HG03565 (cell line): ENCODE results near the gene KLC1.
A peak's percentile ranks its signal among the peaks of the same experiment; 100 is the strongest.
"Not testable (repeated sequence)": the region's sequence is repeated elsewhere in the genome, so short reads cannot be mapped to it uniquely, and the experiment has no call there.

ENCODE experiments used
- ATAC-seq: cut with Tn5 transposase; IDR thresholded peaks from one replicate; pipeline ENCODE4 v1.9.1; 2021; ENCODE audit warnings: mild to moderate bottlenecking, moderate library complexity; ENCODE audit not compliant: unreplicated experiment

KLC1 gene

DNA sequence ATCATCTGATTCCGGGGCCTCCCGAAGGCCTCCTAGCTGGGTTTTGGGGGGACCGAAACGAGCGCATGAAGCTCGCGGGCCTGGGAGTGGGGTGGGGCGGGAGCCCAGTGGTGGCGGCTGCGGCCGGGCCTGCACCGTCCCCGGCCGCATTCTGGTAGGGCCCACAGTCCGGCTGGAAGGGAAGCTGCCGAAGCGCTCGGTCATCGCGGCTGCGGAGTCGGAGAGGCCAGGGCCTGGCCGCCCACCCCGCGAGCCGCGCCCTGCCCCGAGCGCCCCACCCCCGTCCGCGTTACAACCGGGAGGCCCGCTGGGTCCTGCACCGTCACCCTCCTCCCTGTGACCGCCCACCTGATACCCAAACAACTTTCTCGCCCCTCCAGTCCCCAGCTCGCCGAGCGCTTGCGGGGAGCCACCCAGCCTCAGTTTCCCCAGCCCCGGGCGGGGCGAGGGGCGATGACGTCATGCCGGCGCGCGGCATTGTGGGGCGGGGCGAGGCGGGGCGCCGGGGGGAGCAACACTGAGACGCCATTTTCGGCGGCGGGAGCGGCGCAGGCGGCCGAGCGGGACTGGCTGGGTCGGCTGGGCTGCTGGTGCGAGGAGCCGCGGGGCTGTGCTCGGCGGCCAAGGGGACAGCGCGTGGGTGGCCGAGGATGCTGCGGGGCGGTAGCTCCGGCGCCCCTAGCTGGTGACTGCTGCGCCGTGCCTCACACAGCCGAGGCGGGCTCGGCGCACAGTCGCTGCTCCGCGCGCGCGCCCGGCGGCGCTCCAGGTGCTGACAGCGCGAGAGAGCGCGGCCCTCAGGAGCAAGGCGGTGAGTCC is at the start of gene KLC1:
Gene KLC1, plus strand, starts transcription at position 528 of the 819 bp plus-strand sequence. CDS start 25,354 bp downstream, outside the sequence.
- ATAC-seq, result peak; percentile 44

DNA sequence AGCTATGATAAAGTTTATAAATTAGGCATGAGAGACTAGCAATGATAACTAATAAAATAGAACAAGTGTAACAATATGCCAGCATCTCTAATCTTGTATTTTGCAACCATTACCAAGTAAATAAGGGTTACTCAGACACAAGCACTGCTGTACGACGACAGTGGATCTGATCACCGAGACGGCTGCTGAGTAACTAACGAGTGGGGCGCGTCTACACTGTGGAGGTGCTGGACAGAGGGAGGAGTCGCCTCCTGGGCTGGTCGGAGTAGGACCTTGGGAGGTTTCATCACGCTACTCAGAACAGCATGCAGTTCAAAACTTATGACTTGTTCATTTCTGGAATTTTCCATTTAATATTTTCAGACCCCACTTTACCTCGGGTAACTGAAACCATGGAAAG is 47.8 kb upstream of the KLC1 start:
- no peak for ATAC-seq

DNA sequence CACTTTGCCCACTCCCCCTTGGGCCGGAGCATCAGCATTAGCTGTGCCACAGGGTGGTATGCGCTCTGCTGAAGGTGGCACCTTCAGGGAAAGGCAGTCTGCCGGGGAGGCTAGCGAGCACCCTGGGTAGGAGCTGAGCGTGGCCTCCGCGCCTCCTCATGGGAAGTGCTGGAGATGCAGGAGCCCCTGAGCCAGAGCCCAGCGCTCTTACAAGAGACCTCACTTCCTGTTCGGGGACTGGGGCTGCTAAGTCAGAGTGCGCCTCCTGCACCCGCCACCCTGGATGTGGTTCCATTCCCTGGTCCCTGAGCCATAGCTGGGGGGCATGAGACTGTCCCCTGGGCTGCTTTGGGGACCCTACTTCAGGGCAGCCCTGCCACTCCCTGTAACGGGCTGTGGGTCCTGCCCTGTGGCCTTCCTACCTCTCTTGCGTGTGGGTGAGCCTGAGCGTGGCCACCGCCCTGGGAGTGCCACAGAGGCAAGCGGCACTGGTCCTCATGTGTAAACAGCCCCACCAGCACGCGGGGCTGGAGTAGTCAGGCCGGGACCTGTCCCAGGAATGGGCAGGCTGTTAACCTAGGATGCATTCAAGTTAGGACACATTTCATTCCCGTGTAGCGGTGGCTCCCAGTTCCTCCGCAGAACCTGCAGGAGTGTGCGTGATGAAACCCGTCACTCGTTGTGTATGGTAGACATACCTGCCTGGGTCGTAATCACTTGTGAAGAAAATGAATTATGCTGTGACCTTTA is 46.9 kb upstream of the KLC1 start:
- ATAC-seq, result no peak

DNA sequence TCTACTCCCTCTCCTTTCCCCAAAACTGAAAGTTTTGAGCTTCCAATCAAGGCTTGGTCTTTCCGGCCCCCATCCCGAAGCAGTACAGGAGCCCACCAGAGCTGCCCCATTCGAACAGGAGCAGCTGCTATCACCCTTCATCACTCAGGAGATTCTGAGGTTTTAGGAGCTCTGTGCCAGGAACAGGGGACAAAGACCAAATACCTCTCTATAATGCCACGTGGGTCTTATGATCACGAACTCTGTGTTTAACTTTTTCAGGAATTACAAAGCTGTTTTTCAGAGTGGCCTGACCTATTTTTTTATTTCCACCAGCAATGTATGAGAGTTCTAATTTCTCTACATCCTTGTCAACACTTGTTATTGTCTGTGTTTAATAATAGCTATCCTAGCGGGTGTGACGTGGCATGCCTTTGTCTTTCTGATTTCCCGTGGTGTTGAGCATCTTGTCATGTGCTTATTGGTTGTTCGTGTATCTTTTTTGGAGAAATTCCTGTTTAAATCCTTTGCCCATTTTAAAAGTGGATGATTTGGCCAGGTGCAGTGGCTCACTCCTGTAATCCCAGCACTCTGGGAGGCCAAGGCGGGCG is 44.6 kb upstream of the KLC1 start:
- no peak for ATAC-seq

DNA sequence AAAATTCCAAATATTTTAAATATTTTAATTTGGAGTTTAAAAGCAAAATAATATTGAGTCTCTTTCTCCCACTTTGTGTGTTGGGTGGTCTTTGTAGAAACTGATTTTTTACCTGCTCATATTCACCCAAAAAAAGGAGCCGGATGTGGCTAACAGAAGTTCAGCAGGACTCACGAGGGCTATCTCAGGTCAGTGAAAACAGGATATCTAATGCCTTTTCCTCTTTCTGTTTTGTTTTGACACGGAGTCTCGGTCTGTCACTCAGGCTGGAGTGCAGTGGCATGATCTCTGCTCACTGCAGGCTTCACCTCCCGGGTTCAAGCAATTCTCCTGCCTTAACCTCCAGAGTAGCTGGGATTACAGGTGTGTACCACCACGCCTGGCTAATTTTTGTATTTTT is 35.4 kb upstream of the KLC1 start:
- peak; percentile 90 for ATAC-seq

DNA sequence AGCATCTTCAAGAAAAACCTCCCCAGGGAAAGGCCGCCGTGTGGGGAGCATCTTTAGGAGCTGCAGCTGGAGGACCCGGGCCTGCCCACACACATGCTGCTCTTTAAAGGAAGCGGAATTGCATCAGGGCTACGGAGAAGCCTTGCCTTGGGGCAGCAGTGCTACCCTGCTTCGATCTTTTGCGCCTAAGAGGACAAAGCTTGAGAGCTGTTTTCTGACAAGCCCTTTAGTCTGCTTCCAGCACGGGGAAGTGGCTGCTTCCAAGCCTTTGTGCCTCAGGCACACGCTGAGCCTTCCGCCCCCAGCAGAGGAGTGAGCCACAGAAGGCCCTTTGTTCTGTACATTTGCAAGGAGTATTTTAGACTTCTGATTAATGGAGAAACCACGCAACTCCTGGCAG is 34.7 kb upstream of the KLC1 start:
- no peak for ATAC-seq

DNA sequence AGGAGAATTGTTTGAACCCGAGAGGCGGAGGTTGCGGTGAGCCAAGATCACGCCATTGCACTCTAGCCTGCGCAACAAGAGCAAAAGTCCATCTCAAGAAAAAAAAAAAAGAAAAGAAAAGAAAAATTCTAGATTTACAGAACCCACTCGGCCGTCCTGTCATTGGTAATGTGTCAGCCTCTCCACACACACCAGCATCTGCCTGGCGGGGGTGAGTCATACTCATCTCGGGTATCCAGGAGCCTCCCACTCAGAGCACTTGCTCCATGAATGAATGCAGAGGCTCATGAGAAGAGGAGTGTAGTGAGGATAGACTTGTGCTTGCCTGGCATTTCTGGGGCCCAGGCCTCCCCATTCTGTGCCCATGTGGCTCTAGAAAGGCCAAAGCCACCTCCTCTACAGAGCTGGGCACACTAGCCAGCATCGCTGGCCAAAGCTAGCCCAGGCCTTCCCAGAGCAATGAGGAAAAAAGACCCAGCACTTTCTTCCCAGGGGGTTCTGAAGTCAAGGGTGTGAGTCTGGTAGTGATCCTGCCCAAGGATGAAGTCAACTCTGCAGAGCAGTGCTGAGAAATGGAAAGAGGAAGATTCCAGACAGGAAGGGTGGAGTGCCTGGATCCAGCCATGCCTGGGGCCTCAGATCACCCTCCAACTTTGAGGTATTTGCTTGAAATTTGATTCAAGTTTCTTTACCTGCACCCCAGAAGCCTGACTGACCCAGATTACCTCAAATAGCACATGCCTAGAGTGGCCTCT is 31.2 kb upstream of the KLC1 start:
- ATAC-seq, result no peak

DNA sequence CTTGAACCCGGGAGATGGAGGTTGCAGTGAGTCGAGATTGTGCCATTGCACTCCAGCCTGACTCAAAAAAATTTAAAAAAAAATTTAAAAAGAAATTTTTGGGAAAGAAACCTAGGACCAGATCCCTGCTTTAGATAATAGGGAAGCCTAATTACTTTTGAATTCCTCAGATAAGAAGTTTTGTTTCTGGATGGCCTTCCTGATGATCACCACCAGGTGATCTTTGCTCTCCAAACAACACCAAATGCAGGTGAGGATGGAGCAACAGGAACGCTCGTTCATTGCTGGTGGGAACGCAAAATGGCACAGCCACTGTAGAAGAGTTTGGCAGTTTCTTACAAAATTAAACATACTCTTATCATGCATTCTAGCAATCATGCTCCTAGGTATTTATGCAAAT is 28.5 kb upstream of the KLC1 start:
- ATAC-seq, result no peak

DNA sequence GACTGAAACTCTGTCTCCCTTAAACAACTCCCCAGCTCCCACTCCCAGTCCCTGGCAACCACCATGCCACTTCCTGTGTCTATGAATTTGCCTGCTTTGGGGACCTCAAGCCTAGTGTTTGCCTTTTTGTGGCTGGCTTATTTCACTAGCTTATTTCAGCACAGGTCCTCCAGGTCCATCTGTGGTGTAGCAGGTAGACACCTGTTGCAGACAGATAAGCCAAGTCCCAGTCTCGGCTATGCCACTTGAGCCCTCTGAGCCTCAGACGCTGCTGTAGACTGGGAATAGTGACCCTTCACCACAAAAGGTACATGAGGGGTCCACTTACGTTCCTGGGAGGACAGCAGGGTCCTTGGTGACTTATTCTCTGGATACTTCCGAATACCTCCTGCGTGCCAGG is 24.4 kb upstream of the KLC1 start:
- ATAC-seq, result no peak

DNA sequence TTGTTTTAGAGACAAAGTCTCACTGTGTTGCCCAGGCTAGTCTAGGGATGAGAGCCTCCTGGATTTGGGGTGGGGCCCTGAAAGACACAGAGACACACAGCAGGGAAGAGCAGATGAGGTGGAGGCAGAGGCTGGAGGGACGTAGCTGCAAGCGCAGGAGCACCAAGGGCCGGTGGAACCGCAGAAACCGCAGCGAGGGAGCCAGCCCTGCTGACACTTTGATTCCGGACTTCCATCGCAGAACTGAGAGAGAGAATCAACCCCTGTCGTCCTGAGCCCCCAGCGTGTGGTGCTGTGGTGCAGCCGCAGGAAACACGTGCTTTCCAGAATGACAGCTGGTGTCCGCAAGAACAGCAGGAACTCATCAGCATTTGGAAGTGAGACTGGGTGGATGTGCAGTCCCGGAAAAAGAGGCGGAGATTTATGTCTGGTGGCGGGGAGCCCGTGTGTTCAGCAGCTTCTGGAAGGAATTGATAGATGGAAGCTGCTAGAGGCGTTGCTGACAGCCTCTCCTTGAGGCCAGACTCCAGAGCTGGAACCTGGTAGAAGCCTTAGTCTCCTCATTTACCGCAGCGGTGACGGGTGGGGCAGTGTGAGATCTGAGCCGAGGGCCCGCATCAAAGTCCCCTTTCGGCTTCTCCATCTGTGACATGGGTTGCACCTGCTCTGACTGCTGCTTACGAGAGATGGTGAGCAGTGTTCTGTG is 21.9 kb upstream of the KLC1 start:
- no peak for ATAC-seq

DNA sequence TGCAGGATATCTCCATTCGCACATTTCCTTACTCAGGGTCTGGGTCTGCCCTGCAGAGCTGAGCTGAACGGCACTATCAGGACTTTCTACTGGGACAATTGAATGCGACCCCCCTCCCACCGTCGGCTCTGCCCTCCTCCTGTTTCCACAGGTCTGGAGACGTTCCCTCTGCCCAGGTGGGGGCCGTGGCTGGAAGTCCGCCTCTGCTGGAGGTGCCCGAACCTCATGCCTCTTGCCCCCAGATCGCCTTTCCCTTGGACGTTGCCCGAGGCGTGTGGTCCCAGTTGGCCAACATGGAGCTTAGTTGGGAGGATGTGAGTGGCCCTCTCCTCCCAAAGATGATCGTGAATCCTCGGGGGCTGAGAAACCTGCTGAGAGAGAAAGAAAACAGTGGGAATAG is 21.2 kb upstream of the KLC1 start:
- ATAC-seq, result no peak

DNA sequence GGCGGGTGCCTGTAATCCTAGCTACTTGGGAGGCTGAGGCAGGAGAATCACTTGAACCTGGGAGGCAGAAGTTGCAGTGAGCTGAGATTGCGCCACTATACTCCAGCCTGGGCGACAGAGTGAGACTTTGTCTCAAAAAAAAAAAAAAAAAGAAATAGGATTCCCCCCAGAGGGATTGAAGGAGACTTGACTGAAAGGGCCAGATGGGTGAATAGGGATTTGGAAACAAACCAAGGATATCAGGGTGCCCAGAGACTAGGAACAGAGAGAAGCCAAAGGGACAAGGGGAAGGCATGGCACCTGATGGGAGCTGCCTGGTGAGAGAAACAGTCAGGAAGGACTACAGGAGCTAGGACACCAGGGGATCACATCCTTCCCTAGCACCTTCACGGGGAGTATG is 19.9 kb upstream of the KLC1 start:
- ATAC-seq, result not testable (repeated sequence)

DNA sequence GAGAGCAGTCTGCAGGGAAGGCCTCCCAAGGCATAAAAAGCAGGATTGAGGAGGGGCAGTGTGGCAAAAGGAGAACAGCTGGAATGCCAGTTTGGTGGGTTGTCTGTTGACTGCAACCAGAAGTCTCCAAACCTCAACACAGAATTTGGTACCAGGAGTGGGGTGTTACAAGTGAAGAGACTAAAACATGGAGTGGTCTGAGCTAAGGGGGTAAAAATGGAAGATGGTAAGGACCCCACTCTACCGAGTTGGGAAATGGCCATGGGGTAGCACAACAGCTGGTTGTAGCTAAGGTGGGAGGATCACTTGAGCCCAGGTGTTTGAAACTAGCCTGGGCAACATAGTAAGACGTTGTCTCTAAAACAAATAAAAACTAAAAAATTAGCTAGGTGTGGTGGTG is 17.8 kb upstream of the KLC1 start:
- no peak for ATAC-seq

DNA sequence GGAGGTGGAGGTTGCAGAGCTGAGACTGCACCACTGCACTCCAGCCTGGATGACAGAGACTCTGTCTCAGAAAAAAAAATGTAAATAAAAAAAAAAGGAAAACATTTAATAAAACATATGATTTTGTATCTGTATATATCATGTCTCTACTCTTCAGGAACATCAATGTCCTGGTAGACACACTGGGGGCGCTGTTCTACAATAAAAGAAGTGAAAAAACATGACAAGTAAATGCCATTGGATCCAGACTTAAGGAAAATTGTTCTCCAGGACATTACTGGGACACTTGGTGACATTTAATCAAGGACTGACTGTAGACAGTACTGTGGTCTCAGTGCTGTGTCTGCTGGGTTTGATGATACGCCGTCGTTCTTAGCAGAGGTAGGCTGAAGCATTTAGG is 15.5 kb upstream of the KLC1 start:
- no peak for ATAC-seq

DNA sequence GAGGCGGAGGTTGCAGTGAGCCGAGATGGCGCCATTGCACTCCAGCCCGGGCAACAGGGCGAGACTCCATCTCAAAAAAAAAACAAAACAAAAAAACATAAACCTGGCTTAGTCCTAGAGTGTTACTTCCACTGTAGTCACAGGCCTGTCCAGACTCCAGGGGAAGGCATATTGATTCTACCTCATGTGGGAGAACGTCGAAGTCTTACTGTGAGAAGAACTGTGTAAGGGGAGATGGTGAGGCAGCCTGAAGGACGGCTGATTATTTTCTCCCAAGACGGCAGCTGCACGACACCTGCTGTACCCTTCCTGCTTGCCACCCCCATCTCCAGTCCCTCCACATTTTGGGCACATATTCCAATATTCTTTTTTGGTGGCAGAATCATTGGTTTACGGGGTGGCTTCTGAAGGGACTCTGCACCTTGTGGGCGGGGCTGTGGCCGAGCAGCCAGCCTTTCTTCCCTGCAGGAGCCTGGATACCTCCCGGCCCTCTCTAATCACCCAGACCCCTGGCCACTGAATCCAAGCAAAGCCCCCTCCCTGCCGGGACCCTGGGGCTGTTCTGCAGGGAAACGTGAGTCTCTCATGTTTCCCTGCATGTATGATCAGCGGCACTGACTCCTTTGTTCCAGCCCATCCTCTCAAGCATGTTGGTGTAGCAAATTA is 12.2 kb upstream of the KLC1 start:
- no peak for ATAC-seq

DNA sequence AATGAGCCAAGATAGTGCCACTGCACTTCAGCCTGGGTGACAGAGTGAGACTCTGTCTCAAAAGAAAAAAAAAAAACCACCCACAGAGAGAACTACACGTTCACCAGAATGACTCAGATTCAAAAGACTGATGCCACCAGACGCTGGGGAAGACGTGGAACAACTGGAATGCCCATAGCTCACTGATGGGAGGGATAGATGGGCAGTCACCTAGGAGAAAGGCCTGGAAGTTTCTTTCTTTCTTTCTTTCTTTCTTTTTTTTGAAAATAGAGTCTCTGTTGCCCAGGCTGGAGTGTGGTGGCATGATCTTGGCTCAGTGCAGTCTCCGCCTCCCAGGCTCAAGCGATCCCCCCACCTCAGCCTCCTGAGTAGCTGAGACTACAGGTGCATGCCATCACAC is 10.0 kb upstream of the KLC1 start:
- no peak for ATAC-seq

DNA sequence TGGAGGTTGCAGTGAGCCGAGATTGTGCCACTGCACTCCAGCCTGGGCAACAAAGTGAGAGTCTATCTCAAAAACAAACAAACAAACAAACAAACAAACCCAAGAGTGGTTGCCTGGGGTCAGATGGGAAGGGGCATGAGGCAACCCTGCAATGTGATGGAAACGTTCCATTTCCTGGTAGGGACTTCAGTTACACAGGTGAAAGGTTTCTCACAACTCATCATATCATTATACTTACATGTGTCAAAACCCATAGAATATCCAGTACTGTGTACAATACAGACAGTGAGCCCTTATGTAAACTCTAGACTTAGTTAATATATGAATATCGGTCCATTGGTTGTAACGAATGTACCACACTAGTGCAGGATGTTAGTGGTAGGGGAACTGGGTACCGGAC is 7.2 kb upstream of the KLC1 start:
- no peak for ATAC-seq

DNA sequence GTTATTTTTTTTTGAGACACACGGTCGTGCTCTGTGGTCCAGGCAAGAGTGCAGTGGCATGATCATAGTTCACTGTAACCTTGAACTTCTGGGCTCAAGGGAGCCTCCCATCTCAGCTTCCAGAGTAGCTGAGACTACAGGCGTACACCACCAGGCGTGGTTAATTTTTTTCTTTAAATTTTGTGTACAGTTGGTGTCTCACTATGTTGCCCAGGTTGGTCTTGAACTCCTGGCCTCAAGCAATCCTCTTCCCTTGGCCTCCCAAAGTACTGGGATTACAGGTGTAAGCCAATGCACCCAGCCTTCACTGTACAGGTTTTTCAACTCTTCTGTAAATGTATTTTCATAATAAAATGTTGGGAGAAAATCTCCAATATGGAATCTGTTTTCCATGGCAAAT is 5.7 kb upstream of the KLC1 start:
- no peak for ATAC-seq

DNA sequence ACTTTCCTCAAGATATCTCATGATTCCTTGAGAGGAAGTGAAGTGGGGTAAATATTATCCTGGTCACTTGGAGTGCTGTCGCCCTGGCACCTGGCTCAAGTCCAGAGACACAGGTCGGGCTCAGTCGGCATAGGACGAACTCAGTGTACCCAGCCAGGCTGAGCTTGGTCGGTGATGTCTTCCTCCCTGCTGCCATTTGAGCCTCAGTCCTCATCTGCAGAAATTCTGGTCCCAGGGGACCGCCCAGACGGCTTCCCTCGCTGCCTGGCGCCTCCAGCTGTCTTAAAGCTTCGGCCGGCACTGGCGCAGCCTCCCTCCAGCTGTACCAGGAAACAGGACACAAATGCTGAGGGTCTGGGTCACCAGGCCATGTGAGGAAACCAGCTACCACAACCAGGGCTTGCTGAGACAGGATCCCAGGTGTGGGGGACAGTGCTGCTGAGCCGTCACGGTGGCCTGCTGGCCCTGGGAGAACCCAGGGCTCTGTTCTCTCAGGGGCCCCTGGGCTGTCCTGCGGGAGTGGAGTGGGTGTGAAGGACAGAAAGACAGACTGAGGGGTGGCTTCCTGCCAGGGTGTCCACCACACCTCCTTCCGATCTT is 5.0 kb upstream of the KLC1 start:
- no peak for ATAC-seq

DNA sequence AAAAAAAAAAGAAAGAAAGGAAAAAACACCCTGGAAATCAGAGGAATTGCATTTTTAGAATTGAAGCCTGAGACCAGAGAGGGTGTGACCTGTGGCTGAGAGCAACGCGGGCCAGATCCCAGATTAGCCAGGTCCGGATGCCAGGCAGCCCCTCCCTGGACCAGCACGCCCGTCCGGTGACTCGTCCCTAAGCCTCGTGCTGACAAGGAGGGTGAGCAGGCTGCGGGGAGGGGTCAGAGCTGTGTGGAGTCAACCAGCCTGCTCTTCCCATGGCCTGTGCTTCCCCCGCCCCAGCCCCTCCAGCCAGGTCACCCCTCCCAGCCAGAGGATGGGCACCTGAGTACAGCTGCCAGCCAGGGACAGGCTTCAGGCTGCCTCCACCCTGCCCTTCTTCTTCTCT is 4.2 kb upstream of the KLC1 start:
- no peak for ATAC-seq
